A549 (cell line): ENCODE measurements around the gene TEX2. TPM values are rescaled to one million over a fixed set of nuclear protein-coding genes. Genes with fewer than 3 reads are reported as not detected.

Source experiments
- ATAC-seq, 2 experiments: fragments of 200-7000 bp in 1 of 2; fragments of >200 bp in 1 of 2; cut with Nextera tagmentation in 1 of 2; cut with Tn5 transposase in 1 of 2; 3 replicates each; pipeline versions ENCODE4 v1.8.0 to v1.9.1; 2018 to 2020; ENCODE audit warnings: mild to moderate bottlenecking in 1 of 2, moderate library complexity in 1 of 2
- CTCF ChIA-PET: fragments of 300-600 bp; sonication (Branson Sonifier 250); formaldehyde crosslinking; extraction: SDS; loops from one replicate; lab custom pipeline; 2021; ENCODE audit warnings: antibody characterized with exemption, inconsistent platforms; lab: Yijun Ruan, JAX
- POLR2A ChIA-PET: fragments of 350-600 bp; formaldehyde crosslinking; extraction: SDS; loops from one replicate; lab custom pipeline; 2021; ENCODE audit warnings: antibody characterized with exemption, inconsistent platforms; lab: Yijun Ruan, JAX
- DNase-seq, 2 experiments: peaks; one replicate each; pipeline versions ENCODE4 v3.0.0 to v3.0.0-alpha.2; 2011 to 2016; ENCODE audit warnings: low read depth in 1 of 2, low spot score in 1 of 2
- FAIRE-seq: peaks from 2 replicates; lab custom pipeline; 2011; peaks lifted over from hg19 to GRCh38; lab: Jason Lieb, UNC
- H3K27ac ChIP-seq, 2 experiments: fragments of >200 bp; sonication (Bioruptor Twin); formaldehyde crosslinking; 3 replicates each; pipeline ENCODE4 v1.5.1; 2016 to 2017
- H3K4me1 ChIP-seq: fragments of >200 bp; sonication (Bioruptor Twin); formaldehyde crosslinking; 3 replicates; pipeline ENCODE4 v1.6.1; 2016
- H3K4me2 ChIP-seq: fragments of >200 bp; sonication (Bioruptor Twin); formaldehyde crosslinking; 3 replicates; pipeline ENCODE4 v1.6.1; 2016
- H3K4me3 ChIP-seq: fragments of >200 bp; sonication (Bioruptor Twin); formaldehyde crosslinking; 3 replicates; pipeline ENCODE4 v1.5.1; 2016
- H3K9me3 ChIP-seq: fragments of >200 bp; sonication (Bioruptor Twin); formaldehyde crosslinking; 3 replicates; pipeline ENCODE4 v1.6.1; 2016
- BHLHE40 ChIP-seq: IDR thresholded peaks from 2 replicates; pipeline ENCODE4 v1.6.1; 2012; ENCODE audit warnings: low read depth, low read length, inconsistent platforms
- CBX2 ChIP-seq: fragments of 200-600 bp; sonication (generic); IDR thresholded peaks from 2 replicates; pipeline ENCODE4 v1.6.1; 2016; ENCODE audit warnings: low read depth, mild to moderate bottlenecking, borderline replicate concordance
- CEBPB ChIP-seq, 2 experiments: fragments of >200 bp in 1 of 2; sonication (Bioruptor Twin) in 1 of 2; formaldehyde crosslinking in 1 of 2; IDR thresholded peaks; 2 replicates each; pipeline ENCODE4 v1.6.1; 2012 to 2016
- CHD2 ChIP-seq: fragments of 150-350 bp; IDR thresholded peaks from 2 replicates; pipeline ENCODE4 v1.6.1; 2014; ENCODE audit warnings: low read length; ENCODE audit not compliant: partially characterized antibody
- CHD4 ChIP-seq: fragments of 200-600 bp; sonication (generic); IDR thresholded peaks from 2 replicates; pipeline ENCODE4 v1.6.1; 2016; ENCODE audit warnings: antibody characterized with exemption, mild to moderate bottlenecking, borderline replicate concordance
- CTCF ChIP-seq: fragments of >200 bp; sonication (Bioruptor Twin); formaldehyde crosslinking; IDR thresholded peaks from 3 replicates; pipeline ENCODE4 v1.5.1; 2016
- FOSL2 ChIP-seq, 2 experiments: fragments of 450-650 bp in 1 of 2; fragments of >200 bp in 1 of 2; sonication (Bioruptor Twin) in 1 of 2; formaldehyde crosslinking; IDR thresholded peaks; 2 replicates each; pipeline versions ENCODE4 v1.5.0 to v1.6.1; 2016 to 2020; ENCODE audit warnings: mild to moderate bottlenecking in 1 of 2, moderate library complexity in 1 of 2
- FOXS1 ChIP-seq: fragments of 250-450 bp; sonication (Bioruptor Pico); IDR thresholded peaks from 2 replicates; pipeline ENCODE4 v1.5.0; 2020; ENCODE audit warnings: mild to moderate bottlenecking, moderate library complexity
- GATA3 ChIP-seq: IDR thresholded peaks from 2 replicates; pipeline ENCODE4 v1.6.1; 2012; ENCODE audit warnings: borderline replicate concordance
- HES2 ChIP-seq: fragments of >200 bp; sonication (Bioruptor Twin); formaldehyde crosslinking; IDR thresholded peaks from 2 replicates; pipeline ENCODE4 v1.6.1; 2016
- HEYL ChIP-seq: fragments of 250-450 bp; sonication (Bioruptor Pico); IDR thresholded peaks from 2 replicates; pipeline ENCODE4 v1.8.0; 2021; ENCODE audit warnings: mild to moderate bottlenecking, moderate library complexity
- HMGXB4 ChIP-seq: fragments of 250-450 bp; sonication (Bioruptor Pico); IDR thresholded peaks from 2 replicates; pipeline ENCODE4 v1.5.0; 2021; ENCODE audit warnings: mild to moderate bottlenecking, moderate library complexity, borderline replicate concordance
- JUN ChIP-seq, 2 experiments: fragments of >200 bp; sonication (Bioruptor Twin); formaldehyde crosslinking; IDR thresholded peaks; 2 replicates in 1 of 2; 3 replicates in 1 of 2; pipeline ENCODE4 v1.6.1; 2016 to 2017
- JUNB ChIP-seq: fragments of >200 bp; sonication (Bioruptor Twin); formaldehyde crosslinking; IDR thresholded peaks from 2 replicates; pipeline ENCODE4 v1.6.1; 2016
- MAFK ChIP-seq: fragments of 450-650 bp; IDR thresholded peaks from 2 replicates; pipeline ENCODE4 v1.6.1; 2014; ENCODE audit not compliant: partially characterized antibody
- MAZ ChIP-seq: fragments of 150-350 bp; IDR thresholded peaks from 2 replicates; pipeline ENCODE4 v1.6.1; 2014; ENCODE audit warnings: antibody characterized with exemption, low read depth, low read length, borderline replicate concordance
- NR3C1 ChIP-seq: fragments of >200 bp; sonication (Bioruptor Twin); formaldehyde crosslinking; IDR thresholded peaks from 3 replicates; pipeline ENCODE4 v1.6.1; 2017
- PBX3 ChIP-seq: IDR thresholded peaks from 2 replicates; pipeline ENCODE4 v1.6.1; 2012
- POLR2AphosphoS2 ChIP-seq: conservative IDR thresholded peaks from 2 replicates; pipeline ENCODE4 v1.6.1; 2012; ENCODE audit warnings: low read length, improper control_type of control experiment, inconsistent platforms
- RCOR1 ChIP-seq: fragments of 150-350 bp; IDR thresholded peaks from 2 replicates; pipeline ENCODE4 v1.6.1; 2014; ENCODE audit warnings: antibody characterized with exemption, low read length, low read depth
- REST ChIP-seq: fragments of 200-600 bp; sonication (generic); IDR thresholded peaks from 2 replicates; pipeline ENCODE4 v1.6.1; 2016; ENCODE audit warnings: antibody characterized with exemption, mild to moderate bottlenecking, moderate library complexity
- SMC3 ChIP-seq: fragments of >200 bp; sonication (Bioruptor Twin); formaldehyde crosslinking; IDR thresholded peaks from 3 replicates; pipeline ENCODE4 v1.6.1; 2018; ENCODE audit warnings: inconsistent platforms
- TFCP2L1 ChIP-seq: fragments of 250-450 bp; sonication (Bioruptor Pico); IDR thresholded peaks from 2 replicates; pipeline ENCODE4 v1.5.0; 2021; ENCODE audit warnings: mild to moderate bottlenecking
- ZNF302 ChIP-seq: fragments of 250-450 bp; sonication (Bioruptor Pico); IDR thresholded peaks from 2 replicates; pipeline ENCODE4 v1.9.0; 2021; ENCODE audit warnings: inconsistent platforms, mild to moderate bottlenecking, moderate library complexity
- ZSCAN20 ChIP-seq: fragments of 250-450 bp; sonication (Bioruptor Pico); IDR thresholded peaks from 2 replicates; pipeline ENCODE4 v1.8.0; 2022; ENCODE audit warnings: mild to moderate bottlenecking, moderate library complexity
- WGBS: methylation state at CpG from one replicate; pipeline ENCODE4 v1.1.6; 2017; ENCODE audit errors: missing lambda C conversion rate; 5-methylcytosine and 5-hydroxymethylcytosine counted together
- polyA plus RNA-seq, 4 experiments: library from polyadenylated mRNA; depleted of rRNA in 3 of 4; stranded (reverse); fragments of >200 nt; fragmentation: RNase III in 1 of 4; extraction: RNeasy Plus Mini Kit Qiagen cat#74134 plus additional on column Dnase treatment in 1 of 4; gene quantifications; 2 replicates in 3 of 4; 3 replicates in 1 of 4; pipeline ENCODE4 v1.2.3, GENCODE V29; 2011 to 2017

The TEX2 gene
- polyA plus RNA-seq, 2 of the 4 experiments (the other 2 are of a cell fraction) = 9.3 to 16.2 TPM

DNA sequence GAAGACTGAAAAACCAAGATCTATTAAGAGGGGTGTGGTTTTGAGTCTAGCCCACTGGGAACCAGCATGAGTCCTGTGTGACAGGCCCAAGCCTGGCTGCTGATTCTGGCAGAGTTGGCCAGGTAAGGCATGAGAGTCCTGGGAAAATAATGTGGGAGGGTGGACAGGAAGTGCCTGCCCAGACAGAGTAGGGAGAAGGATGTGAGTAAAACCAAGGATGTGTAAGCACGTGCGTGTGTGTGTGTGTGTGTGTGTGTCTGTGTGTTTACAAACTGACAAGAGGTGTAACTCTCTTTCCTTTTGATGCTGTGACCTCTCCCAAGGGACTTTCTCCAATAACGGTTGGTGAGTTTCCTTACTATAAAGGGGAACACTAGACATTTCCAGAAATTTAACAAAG, 15.6 kb upstream of the TEX2 start (continued):
- no peak for TF ChIP-seq HMGXB4
- no peak for TF ChIP-seq FOSL2 (IDR thresholded peaks at IDR 0.05)
- TF ChIP-seq FOSL2 (CRISPR knock-in tag; IDR thresholded peaks at IDR 0.05) = no peak
- TF ChIP-seq JUNB = no peak
- TF ChIP-seq TFCP2L1 (CRISPR knock-in tag) = no peak
- TF ChIP-seq MAFK = no peak
- TF ChIP-seq, all 56 proteins: peak for 0

DNA sequence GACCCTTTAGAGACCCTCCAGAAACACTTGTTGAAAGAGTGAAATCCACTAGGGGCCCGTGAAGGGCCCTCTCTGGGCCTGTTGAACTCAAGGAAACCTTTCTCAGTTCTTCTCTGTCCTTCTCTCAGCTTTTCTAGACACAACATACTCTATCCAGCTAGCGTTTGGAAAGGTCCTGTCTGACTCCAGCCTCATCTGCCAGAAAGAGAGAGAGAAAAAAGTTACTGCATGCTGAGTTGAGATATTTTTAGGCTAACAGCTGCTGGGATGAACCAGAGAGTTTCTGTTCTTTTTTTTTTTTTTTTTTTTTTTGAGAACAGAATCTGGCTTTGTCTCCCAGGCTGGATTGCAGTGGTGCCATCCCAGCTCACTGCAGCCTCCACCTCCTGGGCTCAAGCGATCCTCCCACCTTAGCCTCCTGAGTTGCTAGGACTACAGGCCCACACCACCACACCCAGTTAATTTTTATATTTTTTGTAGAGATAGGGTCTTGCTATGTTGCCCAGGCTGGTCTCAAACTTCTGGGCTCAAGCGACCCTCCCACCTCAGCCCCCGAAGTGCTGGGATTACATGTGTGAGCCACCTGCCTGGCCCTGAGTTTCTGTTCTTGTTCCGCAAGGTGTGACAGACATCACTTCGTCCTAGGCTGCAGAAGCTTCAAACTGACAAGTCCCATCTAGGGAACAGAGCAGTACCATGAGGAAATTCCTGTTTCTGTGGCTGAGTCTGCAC, 14.9 kb upstream of the TEX2 start:
- no peak for FAIRE-seq
- TF ChIP-seq CBX2 (no peak), ZSCAN20 (no peak)
- TF ChIP-seq, all 56 proteins: peak for 0
- H3K4me1 ChIP-seq = no peaks in the 10 kb centered on the region
- no peak for DNase-seq
- no peak overlapping the region for H3K4me3 ChIP-seq
- no peak for ATAC-seq
- CTCF ChIA-PET = interaction anchor here (0.8 to 3.1 kb wide), 7 partner anchors 30 to 366 kb away, joined by 3 to 8 read pairs (median 4); partner anchors contain the start of gene GH1
- H3K27ac ChIP-seq = no peak overlapping the region
- no peak overlapping the region for H3K4me2 ChIP-seq
- H3K9me3 ChIP-seq = no peaks in the 10 kb centered on the region
- WGBS = 76% methylated on average over 7 of the region's 7 CpGs
- POLR2A ChIA-PET = interaction anchor here (2.1 kb wide), 1 partner anchor 132 kb away, joined by 7 read pairs; no protein-coding TSS in a partner anchor

- ATAC-seq (no peak), DNase-seq (no peak), FAIRE-seq (no peak)
- Histone ChIP-seq H3K4me1 (no peaks in the 10 kb centered on the region), H3K4me2 (no peak overlapping the region), H3K9me3 (0 out of 3 replicates have a peak, but pooled peaks cover 1% of the 10 kb centered on the region), H3K4me3 (no peak overlapping the region), H3K27ac (no peak overlapping the region)
- ChIA-PET CTCF (interaction anchor here (0.8 to 3.1 kb wide), 8 partner anchors 29 to 365 kb away, joined by 3 to 8 read pairs (median 4); partner anchors contain the start of gene GH1), POLR2A (interaction anchor here (2.1 kb wide), 1 partner anchor 131 kb away, joined by 7 read pairs; no protein-coding TSS in a partner anchor)
- TF ChIP-seq HES2 = no peak
- no peak for TF ChIP-seq MAZ
- TF ChIP-seq POLR2AphosphoS2 = no peak
- TF ChIP-seq PBX3 = no peak
- no peak for TF ChIP-seq NR3C1
- no peak for TF ChIP-seq FOXS1 (CRISPR knock-in tag)
- TF ChIP-seq CTCF = no peak
- TF ChIP-seq CEBPB (IDR thresholded peaks at IDR 0.05) = no peak
- TF ChIP-seq CHD4 = no peak
- no peak for TF ChIP-seq CHD2
- TF ChIP-seq BHLHE40 = no peak
- no peak for TF ChIP-seq ZNF302 (CRISPR knock-in tag)
- TF ChIP-seq JUN (IDR thresholded peaks at IDR 0.05) = no peak
- TF ChIP-seq MAFK = no peak
- TF ChIP-seq GATA3 = no peak
- TF ChIP-seq SMC3 = no peak
- TF ChIP-seq RCOR1 = no peak
- TF ChIP-seq REST = no peak
- TF ChIP-seq TFCP2L1 (CRISPR knock-in tag) = no peak
- TF ChIP-seq HEYL (CRISPR knock-in tag) = no peak
- 83% methylated on average over 11 of the region's 11 CpGs for WGBS
Measured at GRCh38 chr17:64276961-64277505, 14.0 kb upstream of the TEX2 start.
